GM23338 (cell line): ENCODE results near the gene CDH4. TPM values are rescaled to one million over a fixed set of nuclear protein-coding genes. Genes with fewer than 3 reads are reported as not detected.

Experiments
- ATAC-seq: fragments of 200-7000 bp; cut with Tn5 transposase; 3 replicates; pipeline ENCODE4 v1.9.1; 2020
- DNase-seq: peaks from one replicate; pipeline ENCODE4 v3.0.0-alpha.2; 2015; ENCODE audit warnings: low spot score
- H2AFZ ChIP-seq: fragments of 200-600 bp; sonication (generic); 2 replicates; pipeline ENCODE4 v1.8.0; 2016; ENCODE audit warnings: antibody characterized with exemption, mild to moderate bottlenecking, moderate library complexity
- H3F3A ChIP-seq: fragments of 200-600 bp; sonication (generic); replicated peaks from 2 replicates; pipeline ENCODE4 v1.8.0; 2017; ENCODE audit warnings: antibody characterized with exemption, mixed run types, low read depth
- H3K27ac ChIP-seq: fragments of 200-600 bp; sonication (generic); 2 replicates; pipeline ENCODE4 v1.6.1; 2016; ENCODE audit warnings: low read depth
- H3K27me3 ChIP-seq: fragments of 200-600 bp; sonication (generic); 2 replicates; pipeline ENCODE4 v1.8.0; 2016; ENCODE audit warnings: mild to moderate bottlenecking, mixed run types, moderate library complexity; ENCODE audit not compliant: insufficient read depth
- H3K36me3 ChIP-seq: fragments of 200-600 bp; sonication (generic); 2 replicates; pipeline ENCODE4 v1.8.0; 2016; ENCODE audit warnings: mild to moderate bottlenecking; ENCODE audit not compliant: insufficient read depth
- H3K4me1 ChIP-seq: fragments of 200-600 bp; sonication (generic); 2 replicates; pipeline ENCODE4 v1.8.0; 2016; ENCODE audit warnings: mild to moderate bottlenecking, moderate library complexity; ENCODE audit not compliant: insufficient read depth
- H3K4me2 ChIP-seq: fragments of 200-600 bp; sonication (generic); 2 replicates; pipeline ENCODE4 v1.7.1; 2017; ENCODE audit warnings: mixed run types
- H3K4me3 ChIP-seq: fragments of 200-600 bp; sonication (generic); 2 replicates; pipeline ENCODE4 v1.6.1; 2016; ENCODE audit warnings: mixed run types
- H3K79me2 ChIP-seq: fragments of 200-600 bp; sonication (generic); replicated peaks from 2 replicates; pipeline ENCODE4 v1.8.0; 2017; ENCODE audit warnings: mild to moderate bottlenecking; ENCODE audit not compliant: insufficient read depth
- H3K9me2 ChIP-seq: fragments of 200-600 bp; sonication (generic); 2 replicates; pipeline ENCODE4 v1.8.0; 2017; ENCODE audit not compliant: insufficient read depth
- H4K20me1 ChIP-seq: fragments of 200-600 bp; sonication (generic); replicated peaks from 2 replicates; pipeline ENCODE4 v1.8.0; 2017; ENCODE audit warnings: mild to moderate bottlenecking; ENCODE audit not compliant: insufficient read depth
- H3K27ac Mint-ChIP-seq: 2 replicates; pipeline ENCODE4 v1.8.0; 2020; ENCODE audit warnings: inconsistent platforms, mild to moderate bottlenecking, moderate library complexity, mixed read lengths
- H3K27me3 Mint-ChIP-seq: 3 replicates; pipeline ENCODE4 v1.8.0; 2022; ENCODE audit warnings: low read depth, mild to moderate bottlenecking, moderate library complexity, mixed read lengths, inconsistent platforms; ENCODE audit not compliant: insufficient read depth, poor library complexity
- H3K36me3 Mint-ChIP-seq: 3 replicates; pipeline ENCODE4 v1.8.0; 2021; ENCODE audit warnings: low read depth, mild to moderate bottlenecking, inconsistent platforms, moderate library complexity, mixed read lengths
- H3K4me1 Mint-ChIP-seq: 3 replicates; pipeline ENCODE4 v1.8.0; 2020; ENCODE audit warnings: mild to moderate bottlenecking, inconsistent platforms, mixed read lengths
- H3K4me3 Mint-ChIP-seq: 3 replicates; pipeline ENCODE4 v1.8.0; 2021; ENCODE audit warnings: moderate library complexity, mild to moderate bottlenecking, inconsistent platforms, mixed read lengths
- H3K9me3 Mint-ChIP-seq: 3 replicates; pipeline ENCODE4 v1.8.0; 2020; ENCODE audit warnings: moderate library complexity, mild to moderate bottlenecking, inconsistent platforms, mixed read lengths
- CREB1 ChIP-seq: fragments of 250-450 bp; sonication (Bioruptor Pico); IDR thresholded peaks from 2 replicates; pipeline ENCODE4 v1.5.0; 2020; ENCODE audit warnings: low read depth, mild to moderate bottlenecking, moderate library complexity
- EZH2phosphoT487 ChIP-seq: fragments of 200-600 bp; sonication (generic); IDR thresholded peaks from one replicate; pipeline ENCODE4 v1.8.1; 2018; ENCODE audit warnings: antibody characterized with exemption; ENCODE audit not compliant: unreplicated experiment
- JUNB ChIP-seq: IDR thresholded peaks from one replicate; pipeline ENCODE4 v1.6.1; 2016; ENCODE audit warnings: antibody characterized with exemption; ENCODE audit not compliant: unreplicated experiment
- POLR2AphosphoS5 ChIP-seq: IDR thresholded peaks from 2 replicates; pipeline ENCODE4 v1.6.1; 2016; ENCODE audit warnings: antibody characterized with exemption, low read depth
- REST ChIP-seq: IDR thresholded peaks from one replicate; pipeline ENCODE4 v1.6.1; 2018; ENCODE audit warnings: antibody characterized with exemption; ENCODE audit not compliant: unreplicated experiment
- ZNF462 ChIP-seq: fragments of 250-450 bp; sonication (Bioruptor Pico); IDR thresholded peaks from 2 replicates; pipeline ENCODE4 v1.5.0; 2020; ENCODE audit warnings: mild to moderate bottlenecking, moderate library complexity
- polyA plus RNA-seq: library from polyadenylated mRNA; unstranded; fragments of >200 nt; fragmentation: Nextera tagmentation; extraction: Ambion mirVana; gene quantifications from 2 replicates; pipeline ENCODE4 v1.2.1, GENCODE V29; 2016
- total RNA-seq: library from RNA; depleted of rRNA; stranded (reverse); fragments of >200 nt; shearing (Covaris generic); gene quantifications from 2 replicates; pipeline ENCODE4 v1.2.3, GENCODE V29; 2014

CDH4 gene
- total and polyA plus RNA-seq, 2 experiments from 2014 or later, result 1.2 to 4.2 TPM

- TF ChIP-seq REST (no peak), POLR2AphosphoS5 (no peak), CREB1 (CRISPR knock-in tag) (no peak)
Observed at GRCh38 chr20:61312925-61313324, 60.9 kb downstream of the CDH4 start (continued).

GRCh38 chr20:61313396-61313795, 61.3 kb downstream of the CDH4 start:
- Histone ChIP-seq H3K4me3 (no peak overlapping the region), H3K4me1 (peaks cover 6% of the 10 kb centered on the region), H3K4me2 (no peak overlapping the region), H3K79me2 (no peaks in the 10 kb centered on the region), H3F3A (no peaks in the 10 kb centered on the region), H3K27me3 (0 out of 2 replicates have a peak, but pooled peaks cover 7% of the 10 kb centered on the region), H3K36me3 (no peaks in the 10 kb centered on the region), H4K20me1 (no peaks in the 10 kb centered on the region; the same call in 1 of the 2 replicates), H3K9me2 (no peaks in the 10 kb centered on the region), H3K27ac (no peak overlapping the region), H2AFZ (no peak overlapping the region)
- no peaks in the 10 kb centered on the region for H3K9me3 Mint-ChIP-seq
- peaks cover 18% of the 10 kb centered on the region for H3K27me3 Mint-ChIP-seq
- TF ChIP-seq EZH2phosphoT487, result no peak
- no peak for TF ChIP-seq JUNB
- no peak for TF ChIP-seq ZNF462 (CRISPR knock-in tag)
- DNase-seq (no peak), ATAC-seq (no peak)
- H3K36me3 Mint-ChIP-seq, result no peaks in the 10 kb centered on the region
- H3K4me3 Mint-ChIP-seq, result no peak overlapping the region
- peaks cover 10% of the 10 kb centered on the region for H3K4me1 Mint-ChIP-seq
- no peak overlapping the region for H3K27ac Mint-ChIP-seq
